Lung microvascular endothelial cell (primary cell): ENCODE measurements around the gene TMEM183A. TPM values are rescaled to one million over a fixed set of nuclear protein-coding genes. Genes with fewer than 3 reads are reported as not detected.
A peak's percentile ranks its signal among the peaks of the same experiment; 100 is the strongest.

ENCODE experiments used
- DNase-seq, 2 donors: peaks; one replicate each; pipeline versions ENCODE4 v3.0.0 to v3.0.0-alpha.2; 2010; ENCODE audit warnings: low read depth in 2 of 2
- total RNA-seq: library from RNA; depleted of rRNA; stranded (reverse); fragments of >200 nt; gene quantifications from 2 replicates; pipeline ENCODE4 v1.2.1, GENCODE V29; 2014

The TMEM183A gene
- total RNA-seq, 1 donor from 2014 or later, result 70.0 TPM

GRCh38 chr1:203028784-203029553 lies 21.8 kb downstream of the TMEM183A start:
- no peak for DNase-seq

GRCh38 chr1:203031467-203031866 lies 24.3 kb downstream of the TMEM183A start:
- DNase-seq, result peak in 1 of 2 donors; percentile 29

GRCh38 chr1:203033287-203033686 lies 26.1 kb downstream of the TMEM183A start:
- no peak for DNase-seq

- no peak for DNase-seq
Observed at GRCh38 chr1:203033917-203034316, 26.7 kb downstream of the TMEM183A start.

GRCh38 chr1:203034422-203035110 lies 27.4 kb downstream of the TMEM183A start:
- no peak for DNase-seq

GRCh38 chr1:203035111-203036000 lies 28.2 kb downstream of the TMEM183A start:
- DNase-seq, result no peak

- DNase-seq, result no peak
Observed at GRCh38 chr1:203036135-203036534, 29.0 kb downstream of the TMEM183A start.

- no peak for DNase-seq
Observed at GRCh38 chr1:203036537-203036936, 29.4 kb downstream of the TMEM183A start.

- no peak for DNase-seq
Observed at GRCh38 chr1:203037509-203038190, 30.5 kb downstream of the TMEM183A start.

GRCh38 chr1:203038217-203038741 lies 31.1 kb downstream of the TMEM183A start:
- no peak for DNase-seq

GRCh38 chr1:203038891-203039608 lies 31.9 kb downstream of the TMEM183A start:
- DNase-seq, result peak; percentile 66 to 75

GRCh38 chr1:203039609-203040512 lies 32.7 kb downstream of the TMEM183A start:
- DNase-seq, result peak; percentile 9 to 13

- DNase-seq, result no peak
Observed at GRCh38 chr1:203040513-203041275, 33.5 kb downstream of the TMEM183A start.

GRCh38 chr1:203041351-203041932 lies 34.3 kb downstream of the TMEM183A start:
- no peak for DNase-seq

- DNase-seq, result no peak
Observed at GRCh38 chr1:203043830-203044545, 36.8 kb downstream of the TMEM183A start.

GRCh38 chr1:203044546-203045250 lies 37.5 kb downstream of the TMEM183A start:
- DNase-seq, result no peak

GRCh38 chr1:203045336-203045735 lies 38.2 kb downstream of the TMEM183A start:
- no peak for DNase-seq
